ENCODE data around the gene NELFE. TPM values are rescaled to one million over a fixed set of nuclear protein-coding genes. Genes with fewer than 3 reads are reported as not detected.

NELFE gene
- total RNA-seq, 1 experiment from 2014 or later: 90.7 TPM

- H3K27ac Mint-ChIP-seq (ENCODE audit: low read depth, unreplicated experiment): no peak overlapping the region
- no peak for DNase-seq (ENCODE audit: unreplicated experiment)
- TF ChIP-seq, protein P1, sequence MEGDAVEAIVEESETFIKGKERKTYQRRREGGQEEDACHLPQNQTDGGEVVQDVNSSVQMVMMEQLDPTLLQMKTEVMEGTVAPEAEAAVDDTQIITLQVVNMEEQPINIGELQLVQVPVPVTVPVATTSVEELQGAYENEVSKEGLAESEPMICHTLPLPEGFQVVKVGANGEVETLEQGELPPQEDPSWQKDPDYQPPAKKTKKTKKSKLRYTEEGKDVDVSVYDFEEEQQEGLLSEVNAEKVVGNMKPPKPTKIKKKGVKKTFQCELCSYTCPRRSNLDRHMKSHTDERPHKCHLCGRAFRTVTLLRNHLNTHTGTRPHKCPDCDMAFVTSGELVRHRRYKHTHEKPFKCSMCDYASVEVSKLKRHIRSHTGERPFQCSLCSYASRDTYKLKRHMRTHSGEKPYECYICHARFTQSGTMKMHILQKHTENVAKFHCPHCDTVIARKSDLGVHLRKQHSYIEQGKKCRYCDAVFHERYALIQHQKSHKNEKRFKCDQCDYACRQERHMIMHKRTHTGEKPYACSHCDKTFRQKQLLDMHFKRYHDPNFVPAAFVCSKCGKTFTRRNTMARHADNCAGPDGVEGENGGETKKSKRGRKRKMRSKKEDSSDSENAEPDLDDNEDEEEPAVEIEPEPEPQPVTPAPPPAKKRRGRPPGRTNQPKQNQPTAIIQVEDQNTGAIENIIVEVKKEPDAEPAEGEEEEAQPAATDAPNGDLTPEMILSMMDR (IDR thresholded peaks at IDR 0.05; ENCODE audit: unreplicated experiment): no peak
- no peaks in the 10 kb centered on the region for H3K27me3 Mint-ChIP-seq (ENCODE audit: insufficient read depth, unreplicated experiment)
- no TSS peak for BruUV-seq (replicated peaks)
- H3K36me3 Mint-ChIP-seq (ENCODE audit: insufficient read depth, unreplicated experiment): peaks cover 10% of the 10 kb centered on the region
- H3K4me3 Mint-ChIP-seq (ENCODE audit: unreplicated experiment): no peak overlapping the region
- intact Hi-C loops (cut with micrococcal nuclease): no loop called here
- CTCF ChIA-PET: interaction anchor here (1.2 kb wide), 1 partner anchor 48 kb away, joined by 6 read pairs; no protein-coding TSS in a partner anchor
- H3K9me3 Mint-ChIP-seq (ENCODE audit: unreplicated experiment): no peaks in the 10 kb centered on the region
- peaks cover 23% of the 10 kb centered on the region for H3K4me1 Mint-ChIP-seq (ENCODE audit: insufficient read depth, unreplicated experiment)
- POLR2A ChIA-PET: interaction anchor here (0.6 to 2.8 kb wide), 6 partner anchors 14 to 77 kb away, joined by 3 to 23 read pairs (median 4); partner anchors contain the start of genes DXO, HSPA1B, NELFE and SKIC2
Observed at GRCh38 chr6:31903957-31904356, 54.8 kb downstream of the NELFE start.

Small RNA genes lying within 50 kb of the gene (microRNA-seq; reads per million reads assigned to microRNA genes)
- gene MIR1236: not detected

Other genes starting within 250 kb of the NELFE start
- not detected in 2 replicates for gene LY6G6D, start 243.6 kb downstream of the NELFE start, total RNA-seq (2022)
- 0.32 TPM in 1 of 2 replicates, not detected in the other for gene LY6G6C, start 237.2 kb downstream of the NELFE start, total RNA-seq (2022)
- gene MPIG6B, start 235.6 kb downstream of the NELFE start, total RNA-seq (2022): not detected in 2 replicates
- gene DDAH2, start 229.7 kb downstream of the NELFE start, total RNA-seq (2022): 8.5 and 13.5 TPM in 2 replicates
- gene CLIC1, start 222.4 kb downstream of the NELFE start, total RNA-seq (2022): 511 and 632 TPM in 2 replicates
- 36.6 and 43.1 TPM in 2 replicates for gene MSH5, start 219.0 kb downstream of the NELFE start, total RNA-seq (2022)
- gene SAPCD1, start 196.3 kb downstream of the NELFE start, total RNA-seq (2022): 4.3 and 5.1 TPM in 2 replicates
- gene VWA7, start 181.6 kb downstream of the NELFE start, total RNA-seq (2022): 2.0 and 3.1 TPM in 2 replicates
- 133 and 200 TPM in 2 replicates for gene VARS1, start 163.2 kb downstream of the NELFE start, total RNA-seq (2022)
- gene LSM2, start 152.0 kb downstream of the NELFE start, total RNA-seq (2022): 36.9 and 47.4 TPM in 2 replicates
- gene HSPA1L, start 143.7 kb downstream of the NELFE start, total RNA-seq (2022): 0.35 and 0.79 TPM in 2 replicates
- 20.3 and 34.0 TPM in 2 replicates for gene HSPA1A, start 143.4 kb downstream of the NELFE start, total RNA-seq (2022)
- 29.8 and 51.6 TPM in 2 replicates for gene HSPA1B, start 131.2 kb downstream of the NELFE start, total RNA-seq (2022)
- 19.7 and 43.8 TPM in 2 replicates for gene NEU1, start 96.2 kb downstream of the NELFE start, total RNA-seq (2022)
- gene SLC44A4, start 80.0 kb downstream of the NELFE start, total RNA-seq (2022): not detected in 2 replicates
- 20.2 and 21.8 TPM in 2 replicates for gene EHMT2, start 61.3 kb downstream of the NELFE start, total RNA-seq (2022)
- 3.6 and 4.0 TPM in 2 replicates for gene ZBTB12, start 56.9 kb downstream of the NELFE start, total RNA-seq (2022)
- not detected in 2 replicates for gene C2, start 31.3 kb downstream of the NELFE start, total RNA-seq (2022)
- 24.5 and 24.6 TPM in 2 replicates for gene CFB, start 12.9 kb downstream of the NELFE start, total RNA-seq (2022)
- gene SKIC2, start 204 bp upstream of the NELFE start, total RNA-seq (2022): 53.1 and 66.2 TPM in 2 replicates
- gene DXO, start 13.2 kb upstream of the NELFE start, total RNA-seq (2022): 39.1 and 41.4 TPM in 2 replicates
- gene C4A, start 23.1 kb upstream of the NELFE start, total RNA-seq (2022): 7.7 and 16.2 TPM in 2 replicates
- gene C4B, start 55.8 kb upstream of the NELFE start, total RNA-seq (2022): 7.7 and 12.7 TPM in 2 replicates
- gene CYP21A2, start 79.4 kb upstream of the NELFE start, total RNA-seq (2022): 0.33 and 0.88 TPM in 2 replicates
- 3.0 and 4.3 TPM in 2 replicates for gene TNXB, start 150.4 kb upstream of the NELFE start, total RNA-seq (2022)
- gene ATF6B, start 169.3 kb upstream of the NELFE start, total RNA-seq (2022): 65.6 and 86.5 TPM in 2 replicates
- gene FKBPL, start 171.3 kb upstream of the NELFE start, total RNA-seq (2022): 4.8 and 5.8 TPM in 2 replicates
- 0.17 and 0.19 TPM in 2 replicates for gene PRRT1, start 193.0 kb upstream of the NELFE start, total RNA-seq (2022)
- gene PPT2, start 195.2 kb upstream of the NELFE start, total RNA-seq (2022): 3.7 and 5.4 TPM in 2 replicates
- 3.1 and 6.7 TPM in 2 replicates for gene EGFL8, start 205.6 kb upstream of the NELFE start, total RNA-seq (2022)
- gene AGPAT1, start 217.1 kb upstream of the NELFE start, total RNA-seq (2022): 37.8 and 43.4 TPM in 2 replicates
- 28.1 and 29.6 TPM in 2 replicates for gene RNF5, start 219.4 kb upstream of the NELFE start, total RNA-seq (2022)
- gene AGER, start 225.3 kb upstream of the NELFE start, total RNA-seq (2022): 8.0 and 8.4 TPM in 2 replicates
- gene PBX2, start 231.2 kb upstream of the NELFE start, total RNA-seq (2022): 48.1 and 49.2 TPM in 2 replicates
- 0.71 and 0.84 TPM in 2 replicates for gene GPSM3, start 233.7 kb upstream of the NELFE start, total RNA-seq (2022)

Data from MCF 10A (cell line).